Hindlimb muscle (tissue), 1 donor: ENCODE results near the gene ABO. TPM values are rescaled to one million over a fixed set of nuclear protein-coding genes. Genes with fewer than 3 reads are reported as not detected.
"Not testable (repeated sequence)": the region's sequence is repeated elsewhere in the genome, so short reads cannot be mapped to it uniquely, and the experiment has no call there.

Source experiments
- DNase-seq: peaks from one replicate; pipeline ENCODE4 v3.0.0-alpha.2; 2013
- polyA plus RNA-seq: library from polyadenylated mRNA; unstranded; fragments of 120-200 nt; gene quantifications from one replicate; pipeline ENCODE4 v1.2.1, GENCODE V29; 2013; ENCODE audit not compliant: insufficient read length

ABO gene
- polyA plus RNA-seq, 1 donor: 4.5 TPM

- no peak for DNase-seq
Measured at GRCh38 chr9:133286523-133286922, 11.5 kb upstream of the ABO start.

- no peak for DNase-seq
Measured at GRCh38 chr9:133285252-133285775, 10.3 kb upstream of the ABO start.

GRCh38 chr9:133284362-133284761, 9.4 kb upstream of the ABO start:
- DNase-seq: no peak

- not testable (repeated sequence) for DNase-seq
Measured at GRCh38 chr9:133283255-133284032, 8.4 kb upstream of the ABO start.

GRCh38 chr9:133282464-133283238, 7.7 kb upstream of the ABO start:
- no peak for DNase-seq

GRCh38 chr9:133280392-133280791, 5.4 kb upstream of the ABO start:
- DNase-seq: no peak

- no peak for DNase-seq
Measured at GRCh38 chr9:133278161-133279114, 3.4 kb upstream of the ABO start.

GRCh38 chr9:133277467-133277866, 2.5 kb upstream of the ABO start:
- no peak for DNase-seq

- DNase-seq: no peak
Measured at GRCh38 chr9:133276923-133277322, 1.9 kb upstream of the ABO start.

- DNase-seq: no peak
Measured at GRCh38 chr9:133276001-133276884, 1.2 kb upstream of the ABO start.

GRCh38 chr9:133274236-133275104, 531 bp downstream of the ABO start:
- no peak for DNase-seq

- no peak for DNase-seq
Measured at GRCh38 chr9:133273819-133274218, 1.2 kb downstream of the ABO start.

GRCh38 chr9:133273098-133273497, 1.9 kb downstream of the ABO start:
- DNase-seq: no peak

GRCh38 chr9:133269537-133270362, 5.3 kb downstream of the ABO start:
- DNase-seq: no peak

- not testable (repeated sequence) for DNase-seq
Measured at GRCh38 chr9:133269136-133269535, 5.9 kb downstream of the ABO start.

- DNase-seq: no peak
Measured at GRCh38 chr9:133268335-133269056, 6.5 kb downstream of the ABO start.

GRCh38 chr9:133264235-133264764, 10.7 kb downstream of the ABO start:
- no peak for DNase-seq

- no peak for DNase-seq
Measured at GRCh38 chr9:133263557-133263956, 11.4 kb downstream of the ABO start.

GRCh38 chr9:133262226-133262625, 12.8 kb downstream of the ABO start:
- DNase-seq: no peak
